IMR-90 (cell line): ENCODE measurements around the gene GRK2. TPM values are rescaled to one million over a fixed set of nuclear protein-coding genes. Genes with fewer than 3 reads are reported as not detected.

Experiments used
- ATAC-seq: fragments of 200-7000 bp; cut with Tn5 transposase; 2 replicates; pipeline ENCODE4 v1.9.1; 2020; ENCODE audit warnings: low read depth, mild to moderate bottlenecking, moderate library complexity
- BruUV-seq: library from RNA; stranded (reverse); fragments of 400-500 nt; replicated peaks from 2 replicates; lab custom pipeline; 2021; lab: Mats Ljungman, UMichigan
- CTCF ChIA-PET: fragments of 300-600 bp; formaldehyde crosslinking; extraction: SDS; loops from one replicate; lab custom pipeline; 2021; ENCODE audit warnings: antibody characterized with exemption; lab: Yijun Ruan, JAX
- POLR2A ChIA-PET: fragments of 300-600 bp; sonication (Branson Sonifier 250); formaldehyde crosslinking; loops from one replicate; lab custom pipeline; 2022; ENCODE audit warnings: antibody characterized with exemption; ENCODE audit not compliant: unreplicated experiment; lab: Charles Lee
- DNase-seq: peaks from one replicate; pipeline ENCODE4 v3.0.0; 2013
- H2AFZ ChIP-seq: replicated peaks from 2 replicates; pipeline ENCODE3; 2013; ENCODE audit warnings: low read length, mild to moderate bottlenecking; ENCODE audit not compliant: poor library complexity
- H2AK5ac ChIP-seq: 2 replicates; pipeline ENCODE4 v1.6.1; 2013; ENCODE audit warnings: low read depth, low read length, inconsistent platforms
- H2AK9ac ChIP-seq: replicated peaks from 2 replicates; pipeline ENCODE3; 2013; ENCODE audit warnings: mild to moderate bottlenecking, low read depth, low read length, moderate library complexity; ENCODE audit not compliant: poor library complexity
- H2BK120ac ChIP-seq: 2 replicates; pipeline ENCODE4 v1.6.1; 2013; ENCODE audit warnings: low read depth, low read length, inconsistent platforms
- H2BK15ac ChIP-seq: 3 replicates; pipeline ENCODE4 v1.6.1; 2013; ENCODE audit warnings: low read depth, low read length, inconsistent platforms
- H2BK20ac ChIP-seq: 2 replicates; pipeline ENCODE4 v1.6.1; 2013; ENCODE audit warnings: low read depth, mild to moderate bottlenecking, inconsistent platforms, low read length, moderate library complexity
- H2BK5ac ChIP-seq: 2 replicates; pipeline ENCODE4 v1.6.1; 2013; ENCODE audit warnings: mild to moderate bottlenecking, low read depth, low read length, inconsistent platforms; ENCODE audit not compliant: poor library complexity, severe bottlenecking
- H3K14ac ChIP-seq: replicated peaks from 2 replicates; pipeline ENCODE4 v1.6.1; 2013; ENCODE audit warnings: low read depth, low read length, inconsistent platforms
- H3K18ac ChIP-seq: 2 replicates; pipeline ENCODE4 v1.6.1; 2013; ENCODE audit warnings: low read depth, low read length, control low read depth
- H3K23ac ChIP-seq: 2 replicates; pipeline ENCODE4 v1.6.1; 2013; ENCODE audit warnings: low read depth, low read length, inconsistent platforms
- H3K27ac ChIP-seq: 2 replicates; pipeline ENCODE4 v1.5.1; 2013; ENCODE audit warnings: mild to moderate bottlenecking, control low read depth, low read length; ENCODE audit not compliant: insufficient read depth
- H3K27me3 ChIP-seq: 2 replicates; pipeline ENCODE4 v1.6.1; 2013; ENCODE audit warnings: low read length; ENCODE audit not compliant: control insufficient read depth, insufficient read depth
- H3K36me3 ChIP-seq: 2 replicates; pipeline ENCODE4 v1.6.1; 2013; ENCODE audit warnings: low read length, mixed read lengths; ENCODE audit not compliant: control insufficient read depth, insufficient read depth
- H3K4ac ChIP-seq: 2 replicates; pipeline ENCODE4 v1.6.1; 2013; ENCODE audit warnings: low read depth, low read length, inconsistent platforms
- H3K4me1 ChIP-seq: 2 replicates; pipeline ENCODE4 v1.6.1; 2013; ENCODE audit warnings: low read length, mixed read lengths; ENCODE audit not compliant: control insufficient read depth, insufficient read depth
- H3K4me2 ChIP-seq: 2 replicates; pipeline ENCODE4 v1.6.1; 2013; ENCODE audit warnings: low read depth, mild to moderate bottlenecking, control low read depth, low read length, moderate library complexity
- H3K4me3 ChIP-seq: 2 replicates; pipeline ENCODE4 v1.5.1; 2013; ENCODE audit warnings: low read depth, mild to moderate bottlenecking, control low read depth, low read length, moderate library complexity; ENCODE audit not compliant: insufficient read depth
- H3K56ac ChIP-seq: 2 replicates; pipeline ENCODE4 v1.6.1; 2013; ENCODE audit warnings: low read length, inconsistent platforms; ENCODE audit not compliant: insufficient read depth; ENCODE audit errors: extremely low read depth
- H3K79me1 ChIP-seq, 2 experiments: 2 replicates each; pipeline ENCODE4 v1.6.1; 2013; ENCODE audit warnings: low read length in 2 of 2, inconsistent platforms in 1 of 2, low read depth in 1 of 2
- H3K9ac ChIP-seq: 2 replicates; pipeline ENCODE4 v1.6.1; 2013; ENCODE audit warnings: low read depth, low read length, control low read depth
- H3K9me1 ChIP-seq: 2 replicates; pipeline ENCODE4 v1.6.1; 2013; ENCODE audit warnings: low read length, inconsistent platforms; ENCODE audit not compliant: insufficient read depth
- H3K9me3 ChIP-seq: 2 replicates; pipeline ENCODE4 v1.6.1; 2013; ENCODE audit warnings: low read length; ENCODE audit not compliant: control insufficient read depth, insufficient read depth
- H4K20me1 ChIP-seq: 2 replicates; pipeline ENCODE4 v1.6.1; 2013; ENCODE audit warnings: low read length, inconsistent platforms; ENCODE audit not compliant: insufficient read depth
- H4K5ac ChIP-seq: 2 replicates; pipeline ENCODE4 v1.6.1; 2013; ENCODE audit warnings: mild to moderate bottlenecking, low read depth, low read length, control low read depth
- H4K8ac ChIP-seq, 2 experiments: 2 replicates each; pipeline ENCODE4 v1.6.1; 2013; ENCODE audit warnings: low read depth in 2 of 2, low read length in 2 of 2, control low read depth in 1 of 2, inconsistent platforms in 1 of 2
- H4K91ac ChIP-seq: 2 replicates; pipeline ENCODE4 v1.6.1; 2013; ENCODE audit warnings: low read depth, low read length, inconsistent platforms; ENCODE audit not compliant: insufficient read depth
- CEBPB ChIP-seq: IDR thresholded peaks from 2 replicates; pipeline ENCODE4 v1.6.1; 2012; ENCODE audit warnings: low read depth, low read length, improper control_type of control experiment
- CHD1 ChIP-seq: IDR thresholded peaks from 2 replicates; pipeline ENCODE4 v1.6.1; 2012; ENCODE audit warnings: low read depth, low read length, improper control_type of control experiment
- FOS ChIP-seq: fragments of 150-350 bp; IDR thresholded peaks from 2 replicates; pipeline ENCODE4 v1.6.1; 2016; ENCODE audit warnings: low read depth, low read length
- MXI1 ChIP-seq: IDR thresholded peaks from 2 replicates; pipeline ENCODE4 v1.6.1; 2012; ENCODE audit warnings: low read depth, mild to moderate bottlenecking, low read length, moderate library complexity, borderline replicate concordance
- POLR2A ChIP-seq: IDR thresholded peaks from 2 replicates; pipeline ENCODE4 v1.6.1; 2012; ENCODE audit warnings: mild to moderate bottlenecking, low read depth, low read length
- USF2 ChIP-seq: fragments of 150-350 bp; IDR thresholded peaks from 2 replicates; pipeline ENCODE4 v1.6.1; 2017; ENCODE audit warnings: mild to moderate bottlenecking, antibody characterized with exemption, low read length, low read depth
- WGBS, 2 experiments: methylation state at CpG; one replicate each; pipeline versions ENCODE4 v1.1.5 to v1.1.7; 2013; ENCODE audit warnings: missing lambda C conversion rate in 2 of 2; ENCODE audit not compliant: insufficient read length in 1 of 2; ENCODE audit errors: extremely low coverage in 2 of 2; 5-methylcytosine and 5-hydroxymethylcytosine counted together
- dilution Hi-C: fragments of 300-500 bp; cut with HindIII; formaldehyde crosslinking; loops from one replicate; pipeline ENCODE4 v1.14.3; 2018; ENCODE audit warnings: low sequenced_read_pairs; ENCODE audit not compliant: unreplicated experiment
- in situ Hi-C: fragments of 300-500 bp; cut with MboI; formaldehyde crosslinking; loops from 3 replicates; pipeline ENCODE4 v1.14.3; 2019; ENCODE audit warnings: low sequenced_read_pairs, inconsistent platforms, mixed read lengths
- intact Hi-C: fragments of 100-400 bp; cut with micrococcal nuclease; formaldehyde crosslinking; loops from 2 replicates; pipeline ENCODE4 v1.10.0; 2022
- polyA plus RNA-seq, 3 experiments: library from polyadenylated mRNA; depleted of rRNA; stranded (reverse); fragments of >200 nt; gene quantifications; 2 replicates each; pipeline ENCODE4 v1.2.3, GENCODE V29; 2012; ENCODE audit warnings: low replicate concordance in 1 of 3
- total RNA-seq: library from RNA; depleted of rRNA; stranded (reverse); fragments of >200 nt; gene quantifications from 2 replicates; pipeline ENCODE4 v1.2.3, GENCODE V29; 2012

GRK2 gene
- total and polyA plus RNA-seq, 2 of the 4 experiments (the other 2 are of a cell fraction) = 26.7 to 41.8 TPM

- Histone ChIP-seq H2BK20ac (no peak overlapping the region), H3K4me1 (peaks cover 18% of the 10 kb centered on the region), H3K9me1 (peaks cover 3% of the 10 kb centered on the region), H2BK120ac (no peak overlapping the region), H2BK15ac (no peak overlapping the region), H3K36me3 (peaks cover 37% of the 10 kb centered on the region), H3K4ac (no peak overlapping the region), H3K4me3 (no peak overlapping the region), H3K9ac (no peak overlapping the region), H2BK5ac (no peak overlapping the region), H4K5ac (no peak overlapping the region), H3K27ac (no peak overlapping the region), H4K8ac (no peak overlapping the region), H4K91ac (no peak overlapping the region), H3K18ac (no peak overlapping the region), H2AK9ac (peak overlapping the region; percentile 28), H4K20me1 (peaks cover 4% of the 10 kb centered on the region), H2AFZ (no peak overlapping the region), H2AK5ac (no peak overlapping the region), H3K79me1 (peaks cover 6 to 45% of the 10 kb centered on the region in 2 experiments), H3K56ac (no peak overlapping the region), H3K23ac (no peak overlapping the region), H3K4me2 (no peak overlapping the region), H3K27me3 (no peaks in the 10 kb centered on the region), H3K14ac (no peak overlapping the region), H3K9me3 (no peaks in the 10 kb centered on the region)
- 92% methylated on average over 15 of the region's 22 CpGs; no CpG with 5 or more reads in 1 of the 2 experiments for WGBS, 2 experiments
- ChIA-PET POLR2A (no interaction called here), CTCF (no interaction called here)
- no TSS peak for BruUV-seq
- DNase-seq (no peak), ATAC-seq (no peak)
- dilution Hi-C loops = no loop called here
- intact Hi-C loops = no loop called here
- in situ Hi-C loops = no loop called here
- TF ChIP-seq CHD1 = no peak
- no peak for TF ChIP-seq USF2
- TF ChIP-seq CEBPB = no peak
- TF ChIP-seq MXI1 = no peak
- no peak for TF ChIP-seq POLR2A
- TF ChIP-seq FOS = no peak
Measured at GRCh38 chr11:67300756-67301312, 34.6 kb downstream of the GRK2 start.
